ENCODE results near the gene TCEA2.

Gene TCEA2

DNA sequence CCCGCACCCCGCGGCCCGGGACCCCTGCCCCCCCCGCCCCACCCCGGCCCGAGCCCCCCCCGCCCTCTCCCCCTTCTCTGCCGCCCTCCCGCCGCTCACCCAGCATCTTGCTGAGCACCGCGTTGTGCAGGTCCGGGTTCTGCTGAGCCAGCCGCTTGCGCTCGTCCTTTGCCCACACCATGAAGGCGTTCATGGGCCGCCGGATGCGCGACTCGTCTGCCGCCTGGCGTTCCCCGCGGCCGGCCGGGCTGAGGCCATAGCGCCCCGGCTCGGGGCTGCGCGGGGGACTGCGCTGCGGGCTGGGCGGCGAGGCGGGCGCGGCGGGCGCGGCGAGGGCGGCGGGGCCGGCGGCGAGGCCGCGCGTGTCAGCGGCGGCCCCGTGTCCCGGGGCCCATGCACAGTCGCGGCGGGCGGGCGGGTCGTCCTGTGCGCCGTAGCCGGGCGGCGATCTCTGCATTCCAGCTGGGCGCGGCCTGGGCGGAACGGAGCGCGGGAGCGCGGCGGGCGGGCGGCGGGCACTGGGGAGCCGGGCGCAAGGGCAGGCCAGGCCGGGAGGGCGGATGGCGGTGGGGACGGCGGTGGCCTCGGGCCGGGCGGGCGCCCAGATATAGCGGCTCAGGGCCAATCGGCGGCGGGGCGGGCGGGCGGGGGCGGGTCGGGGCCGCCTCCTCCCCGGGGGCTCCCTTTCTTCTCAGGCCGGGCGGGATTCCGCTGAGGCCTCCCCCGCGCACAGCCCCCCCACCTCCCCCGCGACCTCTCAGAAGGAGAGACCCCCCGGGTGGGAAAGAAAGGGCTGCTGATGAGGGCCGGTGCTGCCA lies 13.7 kb upstream of the TCEA2 start, which contains the start of gene SOX18:
Gene SOX18 (minus strand): TSS at position 580 of the 818 bp plus-strand sequence. CDS start 123 bp downstream, at position 457.
- DNase-seq (ENCODE audit: low spot score) = peak; percentile 65

GRCh38 chr20:64049878-64050260 lies 13.1 kb upstream of the TCEA2 start:
- peak; percentile 54 for DNase-seq (ENCODE audit: low spot score)

GRCh38 chr20:64050261-64051032 lies 12.6 kb upstream of the TCEA2 start:
- DNase-seq (ENCODE audit: low spot score) = peak; percentile 51

DNA sequence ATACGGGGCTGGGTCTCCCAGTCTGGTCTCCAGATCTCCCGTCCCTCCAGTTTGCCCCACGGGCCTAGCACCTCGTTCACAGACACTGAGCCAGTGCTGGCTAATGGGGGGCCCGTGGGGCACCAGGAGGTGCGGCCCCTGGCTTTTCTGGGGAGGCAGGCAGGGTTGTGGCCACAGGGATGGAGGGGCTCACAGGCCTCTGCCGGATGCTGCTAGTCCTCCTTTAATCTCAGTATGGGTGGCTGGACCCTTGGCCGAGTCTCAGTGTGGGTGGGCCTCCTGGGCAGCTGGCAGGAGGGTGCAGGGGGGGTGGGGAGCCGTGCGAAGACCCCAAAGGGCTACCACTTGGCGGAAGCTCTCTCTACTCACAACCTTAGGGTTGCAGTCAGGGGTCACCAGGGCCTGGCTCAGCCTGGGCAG lies 12.0 kb upstream of the TCEA2 start:
- DNase-seq (ENCODE audit: low spot score) = no peak

GRCh38 chr20:64051561-64052325 lies 11.3 kb upstream of the TCEA2 start:
- DNase-seq (ENCODE audit: low spot score) = no peak

GRCh38 chr20:64052326-64052722 lies 10.7 kb upstream of the TCEA2 start:
- DNase-seq (ENCODE audit: low spot score) = no peak

- DNase-seq (ENCODE audit: low spot score) = no peak
Observed at GRCh38 chr20:64052987-64053840, 9.8 kb upstream of the TCEA2 start.

GRCh38 chr20:64053841-64054661 lies 8.9 kb upstream of the TCEA2 start:
- DNase-seq (ENCODE audit: low spot score) = no peak

- DNase-seq (ENCODE audit: low spot score) = no peak
Observed at GRCh38 chr20:64055396-64055892, 7.6 kb upstream of the TCEA2 start.

DNA sequence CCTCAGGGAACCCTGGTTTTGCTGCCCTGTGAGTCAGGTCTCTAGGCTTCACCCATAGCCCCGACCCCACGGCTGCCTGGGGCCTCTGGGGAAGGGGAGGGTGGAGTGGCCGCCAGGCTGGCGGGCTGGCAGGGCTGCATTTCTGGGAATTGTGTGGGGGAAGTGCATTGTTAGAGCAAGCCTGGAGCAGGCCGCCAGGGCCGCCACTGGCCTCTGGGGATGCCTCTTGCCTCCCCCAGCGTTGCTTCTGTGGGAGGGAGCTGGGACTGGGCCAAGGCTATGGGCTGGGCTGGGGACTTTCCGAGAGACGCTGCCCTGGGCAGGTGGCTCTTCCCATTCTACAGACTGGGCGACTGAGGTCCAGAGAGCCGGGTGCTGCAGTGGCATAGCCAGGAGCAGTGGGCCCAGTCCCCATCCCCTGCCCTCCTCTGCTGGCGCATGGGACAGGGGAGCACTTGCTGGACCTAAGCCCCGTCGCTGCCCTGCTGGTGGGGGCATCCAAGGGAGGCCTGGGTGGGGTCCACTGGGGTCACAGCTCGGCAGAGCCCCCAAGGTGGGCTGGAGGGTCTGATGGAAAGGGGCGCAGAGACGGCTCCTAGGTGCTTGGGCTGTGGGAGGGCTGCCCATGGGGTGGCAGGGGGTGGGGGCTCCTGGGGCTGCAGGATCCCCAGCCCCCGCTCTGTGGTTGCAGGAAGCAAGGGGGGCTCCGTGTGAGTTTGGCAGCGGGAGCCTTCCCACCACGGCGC lies 6.9 kb upstream of the TCEA2 start:
- DNase-seq (ENCODE audit: low spot score) = no peak

GRCh38 chr20:64056639-64056888 lies 6.4 kb upstream of the TCEA2 start:
- no peak for DNase-seq (ENCODE audit: low spot score)

DNA sequence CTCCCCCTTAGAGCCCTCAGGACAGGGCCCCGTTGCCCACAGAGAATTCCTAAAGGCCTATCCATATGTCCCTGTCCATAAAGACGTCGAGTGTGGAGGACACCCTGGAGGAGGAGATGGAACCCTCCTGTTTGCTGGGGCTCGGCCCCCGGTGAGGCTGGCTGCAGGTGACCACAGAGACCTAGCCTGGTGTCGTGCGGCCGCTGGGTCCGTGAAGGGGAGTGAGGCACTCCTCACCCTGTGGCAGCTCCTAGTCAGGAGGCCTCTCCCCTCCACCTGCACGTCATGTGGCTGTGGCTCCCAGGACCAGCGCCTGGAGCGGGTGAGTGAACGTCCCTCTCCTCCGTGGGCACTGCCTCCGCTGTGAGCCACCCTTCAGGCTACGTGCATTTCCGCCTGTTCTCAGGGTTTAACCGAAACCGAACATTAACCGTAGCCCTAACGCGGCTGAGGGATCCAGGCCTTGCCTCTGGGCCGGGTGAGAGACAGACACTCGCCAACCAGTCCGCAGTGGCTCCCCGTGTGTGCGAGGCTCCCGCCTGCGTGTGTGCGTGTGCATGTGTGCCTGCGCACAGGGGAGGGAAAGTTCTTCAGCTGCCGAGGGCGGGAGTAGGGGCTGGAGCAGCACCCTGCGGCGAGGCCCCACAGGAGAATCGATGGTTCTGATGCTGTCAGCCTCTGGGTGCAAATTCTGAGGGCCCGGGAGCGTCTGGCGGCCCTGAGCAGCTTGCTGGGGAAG lies 5.9 kb upstream of the TCEA2 start:
- DNase-seq (ENCODE audit: low spot score) = no peak

DNA sequence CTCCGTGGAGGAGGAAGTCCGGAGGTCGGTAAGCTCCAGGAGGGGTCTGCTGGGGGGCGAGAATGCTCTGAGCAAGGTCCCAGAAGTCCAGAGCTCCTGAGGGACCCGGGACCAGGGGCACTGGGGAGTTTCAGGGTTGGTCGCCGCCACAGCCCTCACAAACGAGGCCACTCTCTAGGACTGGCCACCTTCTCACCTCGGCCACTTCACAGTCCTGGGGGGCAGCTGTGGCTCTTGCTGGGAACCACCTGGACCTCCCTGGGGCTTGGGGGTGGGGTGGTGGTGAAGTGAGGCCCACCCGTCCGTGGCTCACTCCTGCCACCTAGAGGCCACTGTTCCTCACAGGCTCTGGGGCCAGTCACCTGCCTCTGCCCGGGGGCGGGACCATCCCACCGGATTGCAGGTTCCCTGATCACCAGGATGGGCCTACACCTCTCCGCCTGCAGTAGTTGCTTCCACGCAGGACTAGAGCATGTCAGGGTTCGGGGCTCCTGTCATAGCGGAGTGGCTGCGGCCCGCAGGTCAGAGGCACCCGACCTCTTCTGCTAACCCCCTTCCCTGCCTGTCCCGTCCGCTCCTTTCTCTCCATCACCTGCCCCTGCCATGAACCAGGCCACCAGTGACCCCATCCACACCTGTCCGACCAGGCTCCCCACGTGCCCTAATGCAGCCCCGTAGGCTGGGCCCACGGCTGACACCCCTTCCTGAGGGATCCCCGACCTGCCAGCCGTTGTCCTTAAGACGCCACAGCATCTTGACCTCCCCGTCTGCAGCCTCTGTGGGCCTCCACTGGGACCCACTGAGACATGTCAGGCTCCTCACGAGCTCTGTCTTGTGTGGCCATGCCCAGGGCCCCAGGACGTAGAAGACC lies 5.1 kb upstream of the TCEA2 start:
- DNase-seq (ENCODE audit: low spot score) = peak; percentile 89

- no peak for DNase-seq (ENCODE audit: low spot score)
Observed at GRCh38 chr20:64058536-64058935, 4.5 kb upstream of the TCEA2 start.

DNA sequence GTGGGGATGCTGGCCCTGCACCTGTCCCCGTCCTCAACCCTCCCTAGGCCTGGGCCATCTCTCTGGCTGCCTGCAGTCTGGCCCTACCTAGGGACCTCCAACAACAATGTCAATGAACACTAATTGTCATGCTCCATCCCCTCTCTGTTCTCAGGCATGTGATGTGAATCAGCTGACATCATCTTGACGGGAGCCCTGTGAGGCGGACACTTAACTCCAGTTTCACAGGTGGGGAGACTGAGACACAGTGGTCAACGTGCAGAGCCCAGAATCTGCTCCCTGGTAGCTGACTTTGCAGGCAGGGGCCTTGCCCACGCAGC lies 762 bp upstream of the TCEA2 start:
- no peak for DNase-seq (ENCODE audit: low spot score)

DNA sequence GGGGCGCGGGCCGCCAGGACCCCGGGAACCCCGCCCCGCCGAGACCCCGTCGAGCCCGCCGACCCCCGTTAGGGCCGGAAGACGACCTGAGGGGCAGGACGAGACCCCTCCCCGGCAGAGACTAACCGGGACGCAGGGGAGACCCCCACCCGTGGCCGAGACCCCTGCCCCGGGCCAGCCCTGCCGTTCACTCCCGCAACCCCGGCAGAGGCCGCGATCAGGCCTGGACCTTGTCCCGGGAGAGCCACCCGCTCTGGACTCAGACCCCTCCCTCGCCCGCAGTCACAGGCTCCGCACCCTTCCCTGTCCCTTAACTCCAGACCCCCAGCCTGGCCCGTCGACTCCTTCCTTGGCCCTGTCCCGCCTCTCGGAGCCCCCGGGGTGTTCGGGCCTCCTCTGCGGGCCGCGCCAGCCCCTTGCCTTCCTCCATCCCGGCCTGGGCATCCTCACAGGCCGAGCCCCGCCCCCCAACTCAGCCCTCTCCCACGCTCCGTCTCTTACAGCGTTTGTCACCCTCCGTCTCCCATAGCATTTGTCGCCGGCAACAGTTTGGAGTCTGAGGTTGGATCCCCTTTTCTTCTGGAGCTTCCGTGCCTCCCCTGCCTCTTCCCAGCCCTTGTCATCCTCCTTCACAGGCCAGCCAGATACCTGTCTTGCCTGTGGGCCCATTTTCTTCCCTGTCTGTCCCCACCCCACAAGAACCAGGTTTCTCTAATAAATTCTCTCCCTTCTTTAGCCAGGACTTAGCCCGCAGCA lies 569 bp downstream of the TCEA2 start:
- no peak for DNase-seq (ENCODE audit: low spot score)

DNA sequence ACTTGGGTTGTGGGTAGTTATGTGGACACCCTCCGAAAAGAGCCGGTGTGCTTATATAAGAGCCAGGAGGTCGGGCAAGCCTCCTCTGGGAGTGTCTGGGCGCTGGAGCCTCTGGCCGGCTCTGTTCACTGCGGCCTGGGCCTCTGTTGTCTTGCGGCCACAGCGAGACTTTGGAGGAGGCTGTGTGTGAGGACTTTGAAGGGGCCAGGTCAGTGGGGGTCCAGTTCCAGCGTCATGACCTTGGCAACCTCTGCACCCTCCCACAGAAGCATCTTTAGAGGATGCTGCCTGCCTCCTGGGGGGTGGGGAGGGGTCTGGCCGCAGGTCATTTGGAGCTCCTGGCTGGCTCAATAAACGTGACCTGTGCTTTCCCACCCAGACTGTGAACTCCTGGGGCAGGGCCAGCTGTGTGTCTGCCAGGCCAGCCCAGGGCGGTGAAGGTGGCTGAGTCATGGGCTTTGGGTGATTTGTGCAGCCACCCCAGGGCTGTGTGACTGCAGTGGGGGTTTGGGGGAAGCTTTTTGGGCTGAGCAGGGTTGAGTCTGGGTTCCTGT lies 1.2 kb downstream of the TCEA2 start:
- no peak for DNase-seq (ENCODE audit: low spot score)
